22Rv1 (cell line): Measurements from ENCODE around the gene LIMS1.

ENCODE experiments used
- CTCF ChIP-seq: fragments of 450-650 bp; IDR thresholded peaks from 2 replicates; pipeline ENCODE4 v1.5.1; 2017; ENCODE audit warnings: mild to moderate bottlenecking
- ZFX ChIP-seq: fragments of 450-650 bp; IDR thresholded peaks from 2 replicates; pipeline ENCODE4 v1.6.1; 2017; ENCODE audit warnings: antibody characterized with exemption, borderline replicate concordance

GRCh38 chr2:108536133-108536780 is 2.0 kb downstream of the LIMS1 start:
- TF ChIP-seq CTCF (no peak), ZFX (no peak)
